Renal cortical epithelial cell (primary cell): ENCODE results near the gene SLC37A4. TPM values are rescaled to one million over a fixed set of nuclear protein-coding genes. Genes with fewer than 3 reads are reported as not detected.
"Not testable (repeated sequence)": the region's sequence is repeated elsewhere in the genome, so short reads cannot be mapped to it uniquely, and the experiment has no call there.

ENCODE experiments used
- DNase-seq: peaks from one replicate; pipeline ENCODE4 v3.0.0-alpha.2; 2011; ENCODE audit warnings: low read depth
- total RNA-seq: library from RNA; depleted of rRNA; stranded (reverse); fragments of >200 nt; gene quantifications from 2 replicates; pipeline ENCODE4 v1.2.3, GENCODE V29; 2014

Gene SLC37A4
- 26.4 and 32.6 TPM in 2 replicates for total RNA-seq

DNA sequence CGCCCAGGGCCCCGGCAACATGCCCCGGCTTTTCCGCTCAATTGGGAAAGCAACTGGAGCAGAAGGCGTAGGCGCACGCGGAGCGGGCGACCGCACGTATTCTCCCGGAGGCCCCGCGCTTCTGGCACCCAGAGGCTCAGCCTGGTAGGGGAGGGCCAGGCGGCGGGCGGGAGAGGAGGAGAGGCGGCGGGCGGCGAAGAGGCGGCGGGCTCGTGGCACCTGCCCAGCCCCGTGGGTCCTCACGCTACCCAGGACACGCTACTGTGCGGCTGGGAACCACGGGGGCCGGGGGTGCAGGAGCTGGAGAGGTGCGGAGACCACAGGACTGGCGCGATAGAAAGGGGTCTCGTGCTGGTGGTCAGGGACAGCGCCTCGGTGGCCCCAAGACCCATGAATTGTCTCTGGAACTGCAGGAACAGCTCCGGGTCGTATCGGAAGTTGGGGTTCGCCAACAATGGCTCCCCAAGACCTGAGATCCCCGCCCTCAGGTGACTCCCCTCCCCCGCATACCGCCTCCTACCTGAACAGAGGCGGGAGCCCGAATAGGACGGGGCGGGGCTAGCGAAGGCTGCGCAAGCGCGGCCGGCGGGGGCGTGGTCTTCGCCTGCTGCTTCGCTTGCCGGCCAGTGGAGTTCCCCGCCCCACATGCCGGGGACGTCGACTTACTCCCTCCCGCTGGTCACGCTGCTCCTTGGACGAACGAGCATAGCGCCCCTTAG, at the start of gene SLC37A4:
Gene SLC37A4 (minus strand): TSS at position 549 of the 719 bp plus-strand sequence.
- DNase-seq = peak; percentile 97

DNA sequence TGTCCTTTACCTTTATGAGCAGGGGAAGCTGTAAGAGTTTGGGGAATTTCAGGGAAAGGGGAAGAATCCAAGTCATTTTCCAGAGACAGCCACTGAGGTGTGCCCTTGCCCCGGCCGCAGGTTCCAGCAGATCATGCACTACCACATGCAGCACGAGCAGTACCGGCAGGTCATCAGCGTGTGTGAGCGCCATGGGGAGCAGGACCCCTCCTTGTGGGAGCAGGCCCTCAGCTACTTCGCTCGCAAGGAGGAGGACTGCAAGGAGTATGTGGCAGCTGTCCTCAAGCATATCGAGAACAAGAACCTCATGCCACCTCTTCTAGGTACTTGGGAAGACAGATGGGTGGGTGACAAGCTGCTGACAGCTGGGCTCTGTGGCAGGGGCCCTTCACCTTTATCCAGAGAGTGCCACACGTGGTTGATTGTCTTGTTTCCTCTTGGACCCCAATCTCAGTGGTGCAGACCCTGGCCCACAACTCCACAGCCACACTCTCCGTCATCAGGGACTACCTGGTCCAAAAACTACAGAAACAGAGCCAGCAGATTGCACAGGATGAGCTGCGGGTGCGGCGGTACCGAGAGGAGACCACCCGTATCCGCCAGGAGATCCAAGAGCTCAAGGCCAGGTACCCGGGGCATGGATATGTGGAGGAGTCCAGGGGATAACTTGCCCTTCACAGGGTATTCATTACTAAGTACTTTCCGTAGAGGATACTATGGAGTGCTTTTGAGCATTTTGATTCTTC, 48.2 kb upstream of the SLC37A4 start:
- DNase-seq = no peak

- DNase-seq = no peak
Observed at GRCh38 chr11:119077839-119078238, 47.2 kb upstream of the SLC37A4 start.

GRCh38 chr11:119067371-119068222, 36.9 kb upstream of the SLC37A4 start, which contains the start of gene VPS11:
VPS11 (plus strand) TSS chr11:119067818; CDS start chr11:119067824, 6 bp downstream.
- peak; percentile 87 for DNase-seq

GRCh38 chr11:119065369-119065768, 34.7 kb upstream of the SLC37A4 start:
- DNase-seq = no peak

DNA sequence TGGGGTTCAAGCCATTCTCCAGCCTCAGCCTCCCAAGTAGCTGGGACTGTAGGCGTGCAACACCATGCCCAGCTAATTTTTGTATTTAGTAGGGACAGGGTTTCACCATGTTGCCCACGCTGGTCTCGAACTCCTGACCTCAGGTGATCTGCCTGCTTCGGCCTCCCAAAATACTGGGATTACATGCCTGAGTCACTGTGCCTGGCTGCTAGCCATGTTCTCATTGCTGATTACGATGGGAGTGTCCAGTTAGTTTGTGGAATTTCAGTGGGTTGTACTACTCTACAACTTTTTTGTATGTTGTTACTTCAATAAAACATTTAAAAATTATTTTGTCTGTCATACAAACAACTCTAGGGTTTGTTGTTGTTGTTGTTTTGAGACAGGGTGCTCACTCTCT, 32.1 kb upstream of the SLC37A4 start:
- peak; percentile 49 for DNase-seq

DNA sequence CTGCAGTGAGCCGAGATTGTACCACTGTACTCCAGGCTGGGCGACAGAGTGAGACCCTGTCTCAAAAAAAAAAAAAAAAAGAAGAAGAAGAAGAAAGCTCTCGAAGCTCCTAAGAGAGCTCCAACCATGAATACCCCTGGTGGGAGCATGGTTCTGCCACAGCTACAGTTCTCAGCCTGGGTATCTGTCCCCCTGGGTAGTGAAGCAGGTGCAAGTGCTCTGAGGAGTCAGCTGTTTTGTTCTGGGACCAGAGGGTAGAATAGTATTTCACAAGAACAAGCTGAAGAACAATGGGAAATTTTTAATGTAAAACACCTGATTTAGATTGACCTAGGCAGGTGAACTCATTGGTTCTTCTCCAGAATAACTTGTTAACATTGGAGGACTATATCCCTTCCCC, 30.6 kb upstream of the SLC37A4 start:
- no peak for DNase-seq

DNA sequence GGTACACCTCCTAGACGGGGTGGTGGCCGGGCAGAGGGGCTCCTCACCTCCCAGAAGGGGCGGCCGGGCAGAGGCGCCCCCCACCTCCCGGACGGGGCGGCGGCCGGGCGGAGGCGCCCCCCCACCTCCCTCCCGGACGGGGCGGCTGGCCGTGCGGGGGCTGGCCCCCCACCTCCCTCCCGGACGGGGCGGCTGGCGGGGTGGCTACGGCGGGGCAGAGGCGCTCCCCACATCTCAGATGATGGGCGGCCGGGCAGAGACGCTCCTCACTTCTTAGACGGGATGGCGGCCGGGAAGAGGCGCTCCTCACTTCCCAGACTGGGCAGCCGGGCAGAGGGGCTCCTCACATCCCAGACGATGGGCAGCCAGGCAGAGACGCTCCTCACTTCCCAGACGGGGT, 28.5 kb upstream of the SLC37A4 start:
- not testable (repeated sequence) for DNase-seq

- peak; percentile 81 for DNase-seq
Observed at GRCh38 chr11:119057000-119057769, 26.5 kb upstream of the SLC37A4 start, which contains the start of gene HYOU1. HYOU1 (minus strand) TSS chr11:119057205; CDS start chr11:119056160, 1,045 bp downstream.

DNA sequence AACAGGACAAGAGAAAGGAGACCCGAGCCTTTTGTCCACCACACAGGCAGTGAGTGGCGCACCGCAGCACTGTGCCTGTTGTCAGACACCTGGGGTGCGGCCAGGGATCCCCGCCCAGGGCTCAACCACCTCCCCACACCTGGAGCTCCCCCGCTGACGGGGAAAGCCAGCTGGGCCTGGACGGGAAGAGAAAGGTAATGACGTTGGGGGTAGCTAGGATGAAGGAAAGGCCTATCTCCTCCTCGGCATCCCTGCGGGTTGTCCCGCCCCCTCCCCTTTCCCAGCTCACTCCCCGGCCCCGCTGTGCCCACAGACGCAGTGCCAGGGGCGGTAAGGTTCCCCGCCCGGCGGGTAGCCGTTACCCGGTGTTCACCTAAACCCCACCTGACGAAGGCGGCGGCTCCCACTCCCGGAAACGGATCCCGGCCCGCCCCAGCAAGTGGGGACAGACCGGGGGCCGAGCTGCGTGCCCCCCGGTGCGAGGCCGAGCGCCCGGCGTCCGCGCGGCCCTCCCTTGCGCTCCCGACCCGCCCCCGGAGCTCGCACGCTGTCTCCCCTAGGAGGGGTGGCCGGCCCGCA, 25.8 kb upstream of the SLC37A4 start:
- DNase-seq = no peak

DNA sequence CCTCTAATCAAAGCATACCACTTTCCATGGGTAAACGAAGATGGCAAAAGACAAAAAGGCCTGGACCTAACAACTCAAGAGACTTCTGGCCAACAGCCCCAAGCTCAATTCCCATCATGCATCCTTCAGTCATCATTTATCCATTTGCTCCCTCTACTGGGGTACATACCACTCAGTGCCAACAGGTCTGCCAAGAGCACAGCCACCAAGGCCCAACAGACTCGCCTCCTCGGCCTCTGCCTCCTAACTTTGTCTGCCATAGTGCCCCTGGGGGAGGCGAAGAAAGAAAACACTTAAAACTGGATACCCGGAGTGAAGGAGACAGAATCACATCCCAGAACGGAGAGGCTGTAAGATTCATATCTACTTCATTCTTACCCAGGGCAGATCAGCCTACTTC, 25.2 kb upstream of the SLC37A4 start:
- peak; percentile 66 for DNase-seq

DNA sequence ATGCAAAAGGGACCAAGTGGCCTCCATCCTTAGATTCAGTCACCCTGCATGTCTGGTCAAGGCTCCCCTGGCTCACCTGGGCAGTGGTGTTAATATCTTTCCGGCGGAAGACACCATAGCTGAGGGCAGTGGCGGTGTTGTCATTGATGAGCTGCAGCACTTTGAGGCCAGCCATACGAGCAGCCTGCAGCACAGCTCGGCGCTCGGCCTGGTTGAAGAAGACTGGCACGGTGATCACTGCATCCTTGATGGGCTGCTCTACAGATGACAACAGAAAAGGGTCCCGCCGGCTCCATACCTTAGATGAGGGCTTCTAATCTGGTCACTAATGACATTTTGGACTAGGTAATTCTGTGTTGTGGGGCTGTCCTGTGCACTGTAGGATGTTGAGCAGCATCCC, 23.7 kb upstream of the SLC37A4 start:
- no peak for DNase-seq

GRCh38 chr11:119052163-119052814, 21.6 kb upstream of the SLC37A4 start:
- DNase-seq = no peak

GRCh38 chr11:119051440-119052162, 20.9 kb upstream of the SLC37A4 start:
- DNase-seq = no peak

- DNase-seq = no peak
Observed at GRCh38 chr11:119049081-119049480, 18.4 kb upstream of the SLC37A4 start.

DNA sequence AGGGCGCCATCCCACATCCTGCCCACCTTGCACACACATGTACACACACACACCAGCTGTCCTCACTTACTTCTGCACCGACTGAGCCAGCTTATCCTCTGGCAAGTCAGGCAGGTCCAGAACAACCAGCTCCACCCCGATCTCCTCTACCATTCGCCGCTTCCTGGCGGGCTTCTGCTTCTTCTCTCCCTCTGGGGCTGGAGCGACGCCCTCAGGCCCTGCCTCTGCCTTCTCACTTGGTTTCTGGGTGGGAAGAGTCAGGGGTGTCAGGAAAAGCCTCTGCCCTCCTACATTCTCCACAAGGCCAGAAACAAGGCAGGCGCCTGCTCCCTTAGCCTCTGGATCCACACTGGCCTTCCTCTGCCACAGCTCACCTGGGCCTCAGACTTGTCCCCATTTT, 18.0 kb upstream of the SLC37A4 start:
- no peak for DNase-seq

- DNase-seq = no peak
Observed at GRCh38 chr11:119047205-119047604, 16.5 kb upstream of the SLC37A4 start.

- no peak for DNase-seq
Observed at GRCh38 chr11:119046489-119046888, 15.8 kb upstream of the SLC37A4 start.

DNA sequence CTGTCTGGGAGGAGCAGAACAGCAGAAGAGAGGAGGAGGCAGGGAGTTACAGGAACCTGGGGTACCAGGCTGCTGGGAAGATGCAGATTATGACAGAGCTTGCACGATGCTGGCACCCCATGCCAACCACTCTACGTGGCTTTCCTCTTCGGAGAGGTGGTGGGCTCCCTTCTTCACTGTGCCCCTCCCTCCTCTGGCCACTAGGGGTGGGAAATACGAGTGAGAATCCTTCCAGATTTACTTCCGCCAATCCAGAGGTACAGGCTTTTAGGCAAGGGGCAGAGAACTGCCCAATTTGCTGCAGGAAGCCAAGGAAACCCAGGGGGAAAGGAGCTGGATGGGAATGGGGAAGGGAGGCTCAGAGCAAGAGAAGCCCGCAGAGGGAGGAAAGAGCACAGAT, 14.0 kb upstream of the SLC37A4 start:
- no peak for DNase-seq

GRCh38 chr11:119042927-119043326, 12.2 kb upstream of the SLC37A4 start:
- no peak for DNase-seq
